NCI-H345 treated with DMSO at 0.1 percent for 48 hours (cell line): ENCODE measurements around the gene GBP7.
"Not testable (repeated sequence)": the region's sequence is repeated elsewhere in the genome, so short reads cannot be mapped to it uniquely, and the experiment has no call there.

Source experiments
- DNase-seq: peaks from one replicate; lab custom pipeline; 2025; ENCODE audit not compliant: unreplicated experiment; lab: John Stamatoyannopoulos, UW

The GBP7 gene

DNA sequence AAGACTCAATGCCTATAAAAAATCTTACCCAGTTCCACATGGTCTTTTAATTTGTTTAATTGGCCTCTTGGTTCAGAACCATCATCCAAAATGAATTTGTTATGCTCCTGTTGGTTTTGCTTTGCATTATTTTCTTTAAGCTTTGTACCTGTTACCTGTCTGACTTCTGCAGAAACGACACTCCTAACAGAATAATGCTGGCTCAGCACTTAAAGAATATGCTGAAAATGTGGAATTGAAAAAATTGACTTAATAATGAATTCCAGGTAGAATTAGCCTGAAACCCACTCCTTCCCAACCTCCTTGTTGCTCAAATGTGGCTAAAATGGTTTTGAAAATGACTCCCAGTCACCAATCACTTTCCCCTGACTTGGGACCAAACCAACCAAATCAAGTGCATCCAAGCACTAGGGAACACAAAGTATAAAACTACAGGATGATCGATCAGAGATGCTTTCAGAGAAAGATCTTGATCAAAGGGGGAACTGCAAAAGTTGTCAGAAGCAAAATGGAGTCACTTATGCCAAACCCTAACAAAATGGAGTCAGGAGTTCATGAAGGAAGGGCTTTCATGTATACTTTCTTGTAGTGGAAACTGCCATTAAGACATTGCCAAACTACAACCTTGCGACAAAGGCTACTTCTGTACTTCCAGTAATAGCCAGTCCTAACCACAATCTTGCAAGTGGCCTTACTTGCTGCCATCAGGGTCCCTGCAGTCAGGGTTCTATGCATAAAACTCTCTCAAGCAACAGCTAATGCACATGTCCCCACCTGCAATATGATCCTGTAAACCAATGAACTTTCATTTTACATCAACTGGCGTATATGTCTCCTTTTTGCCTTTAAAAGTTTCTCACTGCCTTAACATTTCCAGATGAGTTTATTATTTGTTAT lies 5.4 kb downstream of the GBP7 start:
- DNase-seq, result no peak

DNA sequence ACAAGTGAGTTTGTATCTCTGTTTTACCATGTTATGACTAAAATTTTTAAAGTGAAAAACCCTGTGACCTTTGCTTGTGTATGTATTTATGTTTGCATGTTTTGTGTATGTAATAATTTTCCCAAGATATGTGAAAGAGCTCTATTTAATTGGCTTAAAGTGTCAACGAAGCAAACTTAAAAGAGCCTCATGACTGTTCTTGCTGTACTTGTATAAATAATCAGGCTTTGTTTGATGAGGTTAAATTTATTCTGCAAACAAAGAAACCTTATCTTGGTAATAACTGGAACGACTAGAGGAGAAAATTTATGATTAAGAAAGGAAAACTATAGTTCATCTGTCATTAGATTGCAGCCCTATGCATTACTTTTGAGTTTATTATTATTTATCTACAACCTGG lies 6.6 kb downstream of the GBP7 start:
- DNase-seq, result no peak

DNA sequence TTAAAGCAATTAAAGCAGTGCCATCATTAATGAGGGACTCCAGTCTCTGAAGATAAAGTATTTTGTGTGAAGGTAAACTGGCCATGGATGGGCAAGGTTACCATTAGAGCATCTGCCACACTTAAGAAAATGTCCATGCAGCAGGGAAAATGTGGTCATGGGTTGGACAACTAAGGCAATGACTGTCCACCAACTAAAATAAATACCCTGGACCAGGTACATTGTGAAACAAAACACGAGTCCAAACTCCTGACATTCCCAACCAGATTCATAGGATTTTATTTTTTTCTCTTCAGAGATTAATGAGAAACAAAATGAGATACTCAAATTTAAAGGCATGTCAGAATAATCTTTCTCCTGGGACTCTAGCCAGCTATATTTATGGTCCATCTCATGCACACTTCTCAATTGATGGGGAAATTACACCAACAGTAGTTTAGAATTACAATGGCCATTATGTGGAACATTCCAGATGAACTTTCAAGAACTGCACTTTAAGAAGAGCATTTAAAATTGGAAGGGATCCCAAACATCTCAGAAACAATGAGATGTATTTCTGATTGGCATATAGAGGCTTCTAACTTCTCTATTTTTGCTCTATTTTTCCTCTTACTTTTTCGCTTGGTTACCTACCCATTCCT lies 8.1 kb downstream of the GBP7 start:
- DNase-seq, result peak; percentile 2

DNA sequence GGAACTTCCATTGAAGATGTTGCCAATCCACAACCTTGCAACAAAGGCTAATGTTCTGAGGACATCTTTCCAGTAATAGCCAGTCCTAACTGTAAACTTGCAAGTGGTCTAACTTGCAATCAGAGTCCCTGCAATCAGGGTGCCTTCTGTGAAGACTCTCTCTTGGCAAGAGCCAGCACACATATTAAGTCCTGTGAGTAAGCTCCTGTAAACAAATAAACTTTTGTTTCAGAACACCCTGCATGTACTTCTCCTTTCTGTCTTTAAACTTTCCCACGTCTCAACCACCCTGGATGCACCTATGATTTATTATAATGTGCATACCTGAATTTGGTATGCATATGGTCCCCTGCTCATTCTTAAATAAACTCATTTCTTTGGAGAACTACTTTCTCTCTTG lies 9.1 kb downstream of the GBP7 start:
- no peak for DNase-seq

DNA sequence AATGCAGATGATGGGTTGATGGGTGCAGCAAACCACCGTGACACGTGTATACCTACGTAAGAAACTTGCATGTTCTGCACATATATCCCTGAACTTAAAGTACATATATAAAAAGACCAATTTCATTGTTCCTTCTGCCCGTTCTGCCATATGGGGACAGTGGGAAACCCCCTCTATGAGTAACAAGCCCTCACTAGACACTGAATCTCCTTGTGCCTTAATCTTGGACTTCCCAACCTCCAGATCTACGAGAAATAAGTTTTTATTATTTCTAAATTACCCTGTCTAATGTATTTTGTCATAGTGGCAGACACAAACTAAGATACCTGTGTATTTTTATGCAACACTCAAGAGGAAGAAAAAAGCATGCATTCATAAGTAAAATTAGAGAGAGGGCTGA lies 10.0 kb downstream of the GBP7 start:
- no peak for DNase-seq

DNA sequence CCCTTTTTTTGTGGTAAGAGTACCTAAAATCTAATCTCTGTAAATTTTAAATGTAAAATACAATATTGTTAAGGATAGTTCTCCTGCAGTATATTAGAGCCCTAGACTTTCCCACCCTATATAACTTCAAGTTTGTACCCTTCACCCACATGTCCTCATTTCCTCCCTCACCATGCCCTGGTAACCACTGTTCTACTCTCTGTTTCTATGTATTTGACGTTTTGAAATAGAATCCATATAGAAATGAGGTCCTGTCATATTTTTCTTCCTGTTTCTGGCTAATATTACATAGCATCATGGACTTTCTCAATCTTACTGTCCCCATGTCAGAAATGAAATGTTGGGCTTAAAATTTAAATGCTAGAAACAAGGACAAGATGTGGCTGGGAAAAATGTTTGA lies 24.8 kb downstream of the GBP7 start:
- DNase-seq, result no peak

DNA sequence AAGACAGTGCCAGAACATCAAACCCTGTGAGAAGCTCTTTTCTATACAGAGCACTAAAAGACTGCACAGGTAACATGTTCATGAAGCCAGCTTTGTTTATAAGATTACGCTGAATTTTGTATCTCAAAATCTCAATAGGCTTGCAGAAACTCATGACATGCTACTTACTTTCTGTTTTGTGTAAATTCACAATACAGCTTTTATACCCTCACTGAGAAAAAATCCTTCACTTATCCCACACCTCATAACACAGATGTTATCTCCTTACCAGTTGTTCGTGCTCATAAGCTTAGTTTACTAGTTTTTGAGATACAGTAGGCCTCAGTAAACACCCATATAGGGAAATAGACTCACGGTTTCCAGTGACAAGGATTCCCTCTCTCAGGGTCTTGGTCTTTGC lies 25.8 kb downstream of the GBP7 start:
- no peak for DNase-seq

DNA sequence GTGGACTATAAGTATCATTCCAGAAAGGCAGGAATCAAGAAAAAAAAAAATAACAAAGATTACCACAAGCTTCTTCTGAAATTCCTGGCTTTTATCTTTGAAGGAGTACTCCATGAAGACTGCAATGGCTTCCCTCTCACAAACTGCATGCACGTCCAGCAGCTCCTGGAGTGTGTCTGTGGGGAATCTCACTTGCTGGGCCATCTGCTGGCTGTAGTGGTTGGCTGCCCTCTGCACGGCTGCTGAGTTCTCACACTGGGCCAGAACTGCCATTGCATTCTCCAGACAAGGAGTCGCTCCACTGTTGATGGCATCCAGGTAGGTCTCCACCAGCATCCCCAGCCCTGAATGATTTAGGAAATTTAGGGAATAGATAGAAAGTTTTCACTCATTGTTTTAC lies 26.6 kb downstream of the GBP7 start:
- DNase-seq, result no peak

DNA sequence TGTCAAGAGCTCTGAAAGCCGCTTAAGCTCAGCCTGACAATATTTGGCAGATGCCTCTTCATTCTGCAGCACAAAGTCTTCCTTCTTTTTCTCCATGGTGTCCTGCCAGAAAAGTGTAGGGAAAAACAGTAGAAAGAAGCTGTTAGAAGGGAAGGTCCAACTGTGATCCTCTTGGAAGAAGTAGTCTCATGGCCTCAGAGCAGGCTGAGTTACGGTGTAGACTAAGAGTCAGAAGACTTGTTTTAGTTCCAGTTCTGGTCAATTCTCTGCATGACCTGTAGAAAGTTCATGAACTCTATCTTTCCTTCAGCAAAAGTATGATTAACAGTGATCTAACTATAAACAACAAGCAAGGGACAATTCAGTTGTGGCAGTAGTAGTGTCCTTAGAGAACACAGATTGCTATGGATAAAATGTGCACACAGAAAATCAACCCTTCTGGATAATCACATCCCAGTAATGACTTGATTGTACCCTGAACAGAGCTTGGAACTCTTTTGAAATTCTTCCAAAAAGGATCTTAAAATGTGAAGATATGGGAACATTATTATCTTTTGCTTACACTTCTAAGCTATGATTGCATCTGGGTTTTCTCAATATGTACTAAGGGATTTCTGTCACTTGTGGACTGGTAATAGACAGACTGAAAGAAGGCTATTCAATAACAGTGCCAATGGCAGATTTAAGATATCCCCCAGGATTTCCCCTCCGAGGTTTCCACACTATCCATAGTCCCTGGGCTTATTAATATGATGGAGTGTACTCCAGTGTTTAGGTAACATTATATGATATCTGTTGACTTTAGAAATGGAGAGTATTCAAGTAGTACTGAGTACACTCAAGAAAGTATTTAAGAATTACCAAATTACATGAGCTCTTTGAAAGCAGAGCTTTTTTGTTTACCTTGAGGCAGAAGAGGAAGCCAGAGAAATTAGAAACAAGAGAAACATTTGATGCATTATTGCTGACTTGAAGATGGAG lies 27.8 kb downstream of the GBP7 start:
- no peak for DNase-seq

DNA sequence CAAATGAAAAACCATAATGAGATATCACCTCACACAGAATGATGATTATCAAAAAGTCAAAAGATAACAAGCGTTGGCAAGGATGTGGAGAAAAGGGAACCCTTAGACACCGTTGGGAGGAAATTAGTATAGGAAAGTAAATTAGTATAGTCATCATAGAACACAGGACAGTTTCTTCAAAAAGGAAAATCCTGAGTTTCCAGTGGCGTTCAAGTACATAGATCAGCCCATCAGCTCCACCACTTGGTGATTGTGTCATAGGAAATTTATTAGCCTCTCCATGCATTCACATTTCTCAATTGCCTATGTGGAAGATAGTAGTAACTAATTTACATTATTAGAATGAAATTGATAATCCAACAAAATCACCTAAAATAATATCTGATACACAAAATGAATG lies 29.1 kb downstream of the GBP7 start:
- DNase-seq, result no peak

DNA sequence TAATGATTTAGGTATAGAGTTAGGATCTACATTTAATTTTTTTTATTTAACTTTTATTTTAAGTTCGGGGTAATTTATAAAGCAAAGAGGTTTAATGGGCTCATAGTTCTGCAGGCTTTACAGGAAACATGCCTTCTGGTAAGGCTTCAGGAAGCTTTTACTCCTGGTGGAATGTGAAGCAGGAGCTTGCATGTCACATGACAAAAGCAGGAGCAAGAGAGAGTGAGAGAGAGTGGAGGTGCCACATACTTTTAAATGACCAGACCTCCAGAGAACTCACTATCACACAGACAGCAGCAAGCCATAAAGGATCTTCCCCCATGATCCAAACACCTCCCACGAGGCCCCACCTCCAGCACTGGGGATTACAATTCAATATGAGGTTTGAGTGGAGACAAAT lies 32.3 kb downstream of the GBP7 start:
- no peak for DNase-seq

DNA sequence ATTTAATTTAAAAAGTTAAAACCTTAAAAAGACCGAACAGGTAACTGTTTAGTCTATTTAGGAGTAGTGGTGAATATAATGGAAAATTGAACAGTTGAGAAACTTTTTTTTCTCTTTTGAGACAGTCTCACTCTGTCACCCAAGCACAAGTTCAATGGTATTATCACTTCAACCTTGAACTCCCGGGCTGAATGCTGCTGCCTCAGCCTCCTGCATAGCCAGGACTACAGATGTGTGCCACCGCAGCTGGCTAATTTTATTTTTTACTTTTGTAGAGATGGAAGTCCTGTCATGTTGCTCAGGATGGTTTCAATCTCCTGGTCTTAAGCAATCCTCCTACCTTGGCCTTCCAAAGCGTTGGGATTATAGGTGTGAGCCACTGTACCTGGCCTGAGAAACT lies 33.6 kb downstream of the GBP7 start:
- no peak for DNase-seq

DNA sequence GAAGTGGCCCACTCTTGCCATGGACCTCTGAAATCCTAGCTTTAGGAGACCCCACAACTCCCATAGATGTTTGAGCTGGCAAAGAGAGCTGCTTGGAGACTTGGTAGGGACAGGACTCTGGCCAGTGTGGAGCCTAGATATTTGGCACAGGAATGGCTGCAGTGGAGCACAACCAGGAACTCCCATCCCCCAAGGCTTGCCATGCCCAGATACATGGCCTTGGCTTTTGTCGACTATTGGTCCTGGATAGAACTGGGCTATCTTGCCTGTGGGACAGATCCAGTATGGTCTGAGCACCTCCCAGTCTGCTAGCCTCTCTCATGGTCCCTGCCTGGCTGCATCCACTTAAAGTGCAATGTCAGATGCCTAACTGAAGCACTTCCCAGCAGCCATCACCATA lies 42.1 kb downstream of the GBP7 start:
- no peak for DNase-seq

DNA sequence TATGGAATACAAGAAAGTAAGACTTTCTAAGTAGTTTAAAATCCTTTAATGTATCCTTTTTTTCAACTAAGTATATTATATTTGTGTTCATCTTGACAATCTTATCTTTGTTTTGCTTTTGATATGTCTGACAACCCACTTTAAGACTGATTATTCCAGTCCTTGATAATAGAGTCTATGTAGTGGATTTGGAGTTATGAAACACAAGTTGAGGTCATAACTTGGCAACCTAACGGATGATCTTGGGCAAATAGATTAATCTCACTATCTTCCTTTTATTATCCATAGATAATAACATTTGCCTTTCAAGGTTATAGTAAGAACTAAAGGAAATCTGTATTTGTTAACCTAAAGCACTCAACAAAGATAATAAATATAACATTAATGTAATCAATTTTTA lies 45.1 kb downstream of the GBP7 start:
- DNase-seq, result no peak

DNA sequence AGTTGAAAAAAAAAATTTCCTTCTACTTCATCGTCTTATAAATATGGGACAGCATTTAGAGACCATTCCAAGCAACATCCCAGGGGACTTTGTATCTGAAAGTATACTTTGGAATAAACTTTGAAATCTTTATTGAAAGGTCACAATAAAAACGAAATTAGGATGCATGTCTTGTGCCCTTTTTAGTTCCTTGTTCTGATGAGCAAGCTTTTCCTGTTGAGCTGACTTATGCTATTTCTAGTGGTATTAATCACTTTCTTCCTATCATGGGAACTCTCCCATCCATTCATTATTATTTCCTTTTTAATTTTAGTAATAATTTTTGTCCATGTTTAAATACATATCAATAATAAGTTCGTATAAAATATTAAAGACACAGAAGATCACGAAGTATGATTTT lies 45.9 kb downstream of the GBP7 start:
- no peak for DNase-seq

DNA sequence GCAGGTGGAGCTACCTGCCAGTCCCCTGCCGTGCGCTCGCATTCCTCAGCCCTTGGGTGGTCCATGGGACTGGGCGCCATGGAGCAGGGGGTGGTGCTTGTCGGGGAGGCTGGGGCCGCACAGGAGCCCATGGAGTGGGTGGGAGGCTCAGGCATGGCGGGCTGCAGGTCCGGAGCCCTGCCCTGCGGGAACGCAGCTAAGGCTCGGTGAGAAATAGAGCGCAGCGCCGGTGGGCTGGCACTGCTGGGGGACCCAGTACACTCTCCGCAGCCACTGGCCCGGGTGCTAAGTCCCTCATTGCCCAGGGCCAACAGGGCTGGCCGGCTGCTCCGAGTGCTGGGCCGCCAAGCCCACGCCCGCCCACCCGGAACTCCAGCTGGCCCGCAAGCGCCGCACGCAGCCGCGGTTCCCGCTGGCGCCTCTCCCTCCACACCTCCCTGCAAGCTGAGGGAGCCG lies 47.8 kb downstream of the GBP7 start:
- DNase-seq, result not testable (repeated sequence)

DNA sequence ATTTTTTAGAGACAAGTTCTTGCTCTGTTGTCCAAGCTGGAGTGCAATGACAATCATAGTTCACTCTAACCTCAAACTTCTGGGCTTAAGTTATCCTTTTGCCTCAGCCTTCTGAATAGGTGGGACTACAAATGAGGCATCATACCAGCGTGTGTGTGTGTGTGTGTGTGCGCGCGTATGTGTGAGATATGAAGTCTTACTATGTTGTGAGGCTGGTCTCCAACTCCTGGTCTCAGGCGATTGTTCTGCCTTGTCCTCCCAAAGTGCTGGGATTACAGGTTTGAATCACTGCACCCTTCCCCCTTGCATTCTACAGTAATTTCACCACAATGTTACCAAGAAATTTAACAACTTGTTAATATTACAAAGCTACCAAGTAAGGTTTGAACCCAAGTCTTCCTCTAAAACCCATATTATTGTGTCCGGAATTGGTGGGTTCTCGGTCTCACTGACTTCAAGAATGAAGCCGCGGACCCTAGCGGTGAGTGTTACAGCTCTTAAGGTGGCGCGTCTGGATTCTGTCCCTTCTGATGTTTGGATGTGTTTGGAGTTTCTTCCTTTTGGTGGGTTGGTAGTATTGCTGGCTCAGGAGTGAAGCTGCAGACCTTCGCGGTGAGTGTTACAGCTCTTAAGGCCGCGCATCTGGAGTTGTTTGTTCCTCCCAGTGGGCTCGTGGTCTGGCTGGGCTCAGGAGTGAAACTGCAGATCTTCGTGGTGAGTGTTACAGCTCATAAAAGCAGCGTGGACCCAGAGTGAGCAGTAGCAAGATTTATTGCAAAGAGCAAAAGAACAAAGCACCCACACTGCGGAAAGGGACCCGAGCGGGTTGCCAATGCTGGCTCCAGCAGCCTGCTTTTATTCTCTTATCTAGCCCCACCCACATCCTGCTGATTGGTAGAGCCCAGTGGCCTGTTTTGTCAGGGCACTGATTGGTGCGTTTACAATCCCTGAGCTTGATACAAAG lies 48.9 kb downstream of the GBP7 start:
- not testable (repeated sequence) for DNase-seq

DNA sequence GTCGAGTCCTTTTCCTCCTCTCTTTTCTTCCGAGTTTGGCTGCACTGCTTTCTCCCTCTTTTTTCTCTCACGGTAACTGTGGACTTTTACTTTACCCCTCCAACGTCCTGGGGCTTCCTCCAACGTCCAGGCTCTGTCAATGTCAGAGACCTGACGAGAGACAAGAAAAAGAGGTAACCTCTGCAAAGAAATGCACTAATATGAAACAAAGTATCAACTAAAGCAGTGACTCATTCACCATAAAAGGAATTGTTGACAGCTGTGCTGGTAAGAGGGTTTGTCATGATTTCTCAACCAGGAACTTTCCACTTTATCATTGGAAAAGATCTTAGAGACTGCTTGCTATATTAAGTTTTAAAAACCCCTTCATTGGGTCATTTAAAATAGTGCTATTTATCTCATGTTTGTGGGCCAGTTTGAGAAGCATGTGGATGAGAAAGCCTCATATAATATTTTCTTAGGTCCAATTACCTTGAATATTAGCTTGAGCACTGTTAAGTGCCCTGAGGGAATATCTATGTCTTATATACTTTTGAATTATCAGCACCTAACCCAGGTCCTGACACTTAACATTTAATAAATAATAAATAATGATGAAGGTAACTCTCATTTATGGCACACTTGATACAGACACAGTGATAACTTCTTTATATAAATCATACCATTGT lies 49.8 kb downstream of the GBP7 start, which contains the start of gene GBP2:
GBP2 (minus strand) TSS at position 202 of the 668 bp plus-strand sequence. CDS start 4,148 bp downstream, outside the sequence.
- no peak for DNase-seq

DNA sequence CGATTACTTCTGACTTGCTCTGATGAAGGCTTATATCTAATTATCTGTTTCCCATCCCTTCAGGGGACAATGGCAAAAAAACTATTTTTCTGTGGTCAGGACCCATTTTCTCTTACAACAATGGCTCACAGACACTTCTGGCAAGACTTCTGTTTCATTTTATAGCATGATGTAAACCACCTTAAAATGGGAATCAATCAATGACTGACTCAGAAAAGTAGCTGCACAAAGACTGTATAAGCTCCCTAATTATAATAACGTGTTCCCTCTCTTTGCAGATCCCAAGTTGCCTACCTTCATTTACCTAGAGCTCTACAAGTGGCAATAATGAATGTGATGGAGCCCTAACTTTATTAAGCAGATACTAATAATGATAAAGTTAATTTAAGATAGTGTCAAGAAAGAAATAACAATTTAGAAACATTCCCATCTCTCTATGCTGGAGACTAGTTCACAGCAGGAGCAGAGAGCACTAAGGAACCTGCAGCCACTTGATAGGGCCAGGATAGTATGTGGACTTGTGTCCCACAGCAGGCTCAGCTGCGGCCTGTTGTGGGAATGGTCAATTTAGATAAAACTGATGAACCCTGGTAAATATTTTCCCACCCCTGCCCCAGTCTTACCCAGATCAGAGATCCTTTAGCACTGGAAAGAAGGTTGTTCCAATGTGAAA lies 50.4 kb downstream of the GBP7 start:
- no peak for DNase-seq
